Fibroblast of skin of back (primary cell): ENCODE results near the gene TRMT61A.

Experiments used
- DNase-seq: peaks from one replicate; pipeline ENCODE4 v3.0.0-alpha.2; 2013

TRMT61A gene

DNA sequence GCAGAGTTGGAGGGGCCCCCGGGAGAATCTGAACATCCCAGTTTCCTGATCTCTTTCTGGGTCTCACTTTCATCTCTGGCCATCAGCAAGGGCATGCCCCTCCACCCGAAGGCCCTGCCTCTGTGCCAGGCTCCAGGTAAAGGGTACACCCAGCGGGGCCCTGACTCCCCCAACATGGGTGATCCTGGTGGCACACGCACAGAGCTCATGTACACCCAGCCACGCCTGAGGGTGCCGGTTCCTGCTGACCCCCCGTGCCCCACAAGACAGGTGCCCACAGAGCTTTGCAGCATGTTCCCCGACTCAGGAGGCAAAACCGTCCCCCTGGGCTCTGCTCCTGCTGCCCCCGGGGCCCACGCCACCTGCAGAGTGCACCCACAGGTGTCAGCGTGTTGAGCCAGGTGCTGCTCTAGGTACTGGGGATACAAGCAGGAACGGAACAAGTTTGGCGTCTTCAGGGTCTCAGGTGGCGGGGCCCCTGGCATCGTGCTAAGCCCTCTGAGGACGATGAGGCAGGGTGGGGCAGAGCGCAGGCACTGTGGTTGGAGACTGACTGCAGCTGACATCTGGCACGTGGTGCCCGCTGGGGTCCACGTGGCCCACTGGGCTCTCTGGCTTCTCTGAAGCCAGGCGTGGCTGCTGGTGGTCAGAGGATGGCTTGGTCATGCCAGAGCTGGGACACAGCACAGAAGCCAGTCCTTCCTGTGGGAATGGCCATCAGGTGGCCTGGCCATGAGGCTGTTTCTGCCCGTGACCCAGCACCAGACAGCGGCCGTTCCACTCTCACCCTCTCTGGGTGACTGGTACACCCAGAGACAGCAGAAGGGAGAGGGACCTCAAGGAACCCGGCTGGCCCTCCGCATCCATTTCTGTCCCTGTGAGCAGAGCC, 19.7 kb downstream of the TRMT61A start:
- no peak for DNase-seq

DNA sequence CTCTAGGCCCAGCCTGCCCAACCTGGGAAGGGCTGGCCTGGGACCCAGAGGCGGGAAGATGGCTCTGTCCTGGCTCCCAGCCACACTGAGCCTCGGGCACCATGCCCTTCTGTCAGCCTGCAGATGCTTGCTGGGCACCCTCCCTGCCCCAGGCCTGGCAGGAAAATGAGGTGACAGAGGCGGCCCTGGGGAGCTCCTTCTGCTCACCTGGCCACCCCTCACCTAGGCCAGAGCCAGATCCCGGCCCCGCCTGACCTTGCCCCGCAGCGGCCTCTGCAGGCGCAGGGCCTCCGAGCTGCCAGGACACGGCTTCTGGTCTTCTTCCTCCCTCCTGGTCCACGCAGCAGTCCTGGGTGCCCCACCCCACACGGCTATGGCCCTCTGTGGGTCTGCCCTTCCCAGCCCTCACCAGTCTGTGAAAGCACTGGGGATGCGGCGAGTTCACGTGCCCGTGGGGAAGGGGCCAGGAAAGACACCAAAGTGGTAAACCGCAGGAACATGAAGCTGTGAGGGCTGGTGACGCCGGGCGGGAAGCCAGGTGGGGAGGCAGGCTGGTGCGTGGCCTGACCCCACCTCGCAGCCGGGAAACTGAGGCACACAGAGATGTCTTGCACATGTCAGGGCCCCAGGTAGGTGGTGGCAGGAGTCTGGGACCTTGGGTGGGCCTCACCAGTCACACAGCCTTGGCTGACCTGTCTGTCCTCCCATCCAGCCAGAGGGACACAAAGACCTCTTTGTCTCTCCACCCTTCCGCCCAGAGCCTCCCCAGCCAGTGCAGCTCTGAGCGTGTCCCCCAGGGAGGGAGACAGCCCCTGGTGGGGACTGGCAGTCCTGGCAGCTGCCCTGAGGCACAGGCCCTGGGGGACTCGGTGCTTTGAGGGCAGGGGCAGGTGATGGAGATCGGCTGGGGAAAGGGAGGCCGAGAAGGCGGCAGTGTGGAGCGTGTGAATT, 20.6 kb downstream of the TRMT61A start:
- no peak for DNase-seq

DNA sequence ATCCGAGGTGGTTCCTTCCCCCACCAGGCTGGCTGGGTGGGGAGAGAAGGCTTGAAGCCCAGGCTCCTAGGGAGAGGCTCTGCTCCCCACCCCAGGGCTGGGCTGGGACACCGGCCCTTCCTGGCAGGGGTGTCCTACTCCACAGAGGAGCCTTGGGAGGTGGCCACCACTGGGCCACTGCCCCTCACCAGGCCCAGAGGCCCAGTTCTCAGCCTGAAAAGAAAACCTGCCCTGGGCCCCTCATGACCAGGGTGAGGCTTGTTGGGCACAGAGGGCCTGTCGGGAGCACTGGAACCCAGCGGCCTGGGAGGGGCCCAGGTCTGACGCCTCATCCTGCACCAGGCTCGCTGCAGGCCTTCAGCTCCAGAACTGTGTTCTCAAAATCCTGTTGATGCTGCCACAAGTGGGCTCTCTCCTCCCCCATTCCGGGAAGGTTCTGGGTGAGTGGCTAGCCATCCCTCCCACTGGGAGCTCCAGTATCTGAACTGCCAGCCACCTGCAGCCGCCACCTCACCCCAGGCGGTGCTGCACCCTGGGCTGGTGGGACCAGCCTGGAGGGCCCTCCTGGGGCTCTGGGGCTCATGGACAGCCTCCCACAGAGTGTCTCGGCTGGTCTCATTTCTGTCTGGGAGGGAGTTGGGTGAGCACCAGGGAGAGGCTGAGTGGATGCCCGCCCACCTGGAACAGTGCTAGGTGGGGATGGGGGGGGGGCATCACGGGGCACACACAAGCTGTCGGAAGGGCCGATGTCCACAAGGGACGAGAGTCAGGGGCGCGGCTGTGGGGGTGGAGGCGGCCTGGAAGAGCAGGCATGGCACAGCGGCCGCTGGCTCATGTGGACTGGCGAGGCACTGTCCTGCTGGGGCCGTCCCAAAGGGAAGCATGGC, 21.7 kb downstream of the TRMT61A start:
- DNase-seq: no peak

DNA sequence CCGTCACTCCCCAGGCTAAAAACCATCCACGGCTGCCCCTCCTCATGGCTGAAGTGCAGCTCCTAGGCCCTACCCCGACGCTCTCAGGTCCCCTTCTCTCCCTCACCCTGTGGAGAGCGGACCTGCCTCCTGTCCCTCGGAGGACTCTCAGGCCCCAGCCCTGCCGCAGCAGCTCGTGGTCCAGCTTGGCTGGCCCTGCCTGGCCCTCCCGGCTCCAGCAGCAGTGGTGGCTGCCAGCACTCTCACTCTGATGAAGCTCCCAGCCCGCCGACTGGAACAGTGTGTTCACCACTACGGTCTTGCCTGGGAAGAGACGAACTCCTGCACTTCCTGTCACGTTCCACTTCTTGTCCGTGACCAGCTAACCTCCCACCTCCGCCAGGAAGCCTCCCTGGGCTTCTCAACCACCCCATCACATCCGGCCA, 22.4 kb downstream of the TRMT61A start:
- DNase-seq: no peak

DNA sequence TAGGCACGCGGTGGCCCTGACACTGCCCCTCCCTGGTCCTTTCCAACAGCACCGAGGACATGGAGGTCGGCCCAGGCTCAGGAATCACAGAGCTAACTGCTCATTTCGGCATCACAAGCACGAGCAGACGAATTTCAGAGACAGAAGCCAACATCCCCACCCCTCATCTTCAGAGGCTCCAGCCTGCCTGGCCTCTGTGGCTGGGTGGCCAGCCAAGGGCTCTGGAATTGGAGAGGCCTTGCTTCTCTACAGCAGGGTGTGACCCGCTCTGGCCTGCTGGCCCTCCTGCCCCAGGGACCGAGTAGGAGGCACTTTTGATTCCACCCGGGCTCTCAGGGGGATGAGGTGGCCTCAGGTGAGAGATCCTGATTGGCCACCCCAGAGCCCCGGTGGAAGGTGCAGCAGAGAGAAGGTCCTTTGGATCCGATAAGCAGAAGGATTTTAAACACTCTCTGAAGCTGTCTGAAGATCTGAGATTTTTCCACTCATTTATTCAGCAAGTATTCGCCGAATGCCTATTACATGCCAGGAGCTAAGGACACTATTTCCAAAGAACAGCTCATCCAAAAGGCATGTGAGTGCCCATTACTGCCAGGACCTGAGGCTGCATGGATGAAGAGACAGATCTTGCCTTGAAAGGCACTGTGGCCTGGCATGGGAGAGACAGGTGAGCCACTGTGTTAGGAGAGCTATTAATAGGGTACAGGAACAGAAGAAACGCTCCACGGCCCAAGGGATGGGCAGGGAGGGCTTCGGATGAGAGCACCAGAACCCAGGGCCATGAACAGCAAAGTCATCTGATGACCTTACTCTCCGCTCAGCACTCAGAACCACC, 23.2 kb downstream of the TRMT61A start:
- peak; percentile 62 for DNase-seq

DNA sequence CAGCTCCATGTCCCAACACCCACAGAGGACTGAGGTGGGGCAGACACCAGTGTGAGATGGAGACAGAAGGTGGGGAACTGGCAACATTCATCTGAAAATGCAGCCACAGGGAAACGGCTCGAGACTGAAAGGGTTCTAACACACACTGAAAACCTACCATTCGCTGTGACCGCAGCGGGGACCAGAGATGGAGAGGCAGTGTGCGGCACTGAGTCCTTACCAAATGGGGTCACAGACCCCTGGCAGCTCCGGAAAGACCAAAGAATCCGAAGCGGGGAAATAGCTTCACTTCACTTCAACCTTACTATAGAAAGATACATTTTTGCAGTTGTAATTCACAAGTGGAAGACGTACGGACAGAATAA, 23.8 kb downstream of the TRMT61A start:
- no peak for DNase-seq

DNA sequence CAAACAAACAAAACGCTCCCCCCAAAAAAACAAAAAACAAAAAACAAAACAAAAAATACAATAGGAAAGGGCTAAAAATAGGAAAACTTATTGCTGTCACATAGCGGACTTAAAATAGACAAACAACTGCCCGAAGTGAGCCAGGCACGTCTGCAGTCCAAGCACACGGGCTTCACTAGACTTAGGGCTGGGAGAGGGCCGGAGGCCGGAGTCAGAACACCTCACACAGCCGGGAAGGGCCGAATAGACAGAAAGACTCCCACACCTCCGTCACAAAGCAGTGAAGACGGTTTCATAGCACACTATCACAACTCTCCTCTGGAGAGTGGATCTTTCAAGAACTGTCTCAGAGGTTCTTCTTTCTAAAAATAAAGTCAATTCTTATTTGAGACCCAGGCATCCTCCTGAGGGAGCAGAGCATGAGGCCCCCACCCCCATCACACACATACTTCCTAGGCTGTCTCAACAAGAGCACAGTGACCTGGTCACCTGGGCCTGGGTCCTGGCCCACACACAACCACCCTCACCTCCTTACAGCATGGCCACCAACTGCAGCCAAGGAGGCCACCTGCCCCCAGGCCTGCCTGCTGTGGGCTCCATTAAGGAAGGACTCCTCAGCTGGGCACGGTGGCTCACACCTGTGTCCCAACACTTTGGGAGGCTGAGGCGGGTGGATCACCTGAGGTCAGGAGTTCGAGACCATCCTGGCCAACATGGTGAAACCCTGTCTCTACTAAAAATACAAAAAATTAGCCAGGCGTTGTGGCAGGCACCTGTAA, 26.8 kb downstream of the TRMT61A start:
- no peak for DNase-seq

DNA sequence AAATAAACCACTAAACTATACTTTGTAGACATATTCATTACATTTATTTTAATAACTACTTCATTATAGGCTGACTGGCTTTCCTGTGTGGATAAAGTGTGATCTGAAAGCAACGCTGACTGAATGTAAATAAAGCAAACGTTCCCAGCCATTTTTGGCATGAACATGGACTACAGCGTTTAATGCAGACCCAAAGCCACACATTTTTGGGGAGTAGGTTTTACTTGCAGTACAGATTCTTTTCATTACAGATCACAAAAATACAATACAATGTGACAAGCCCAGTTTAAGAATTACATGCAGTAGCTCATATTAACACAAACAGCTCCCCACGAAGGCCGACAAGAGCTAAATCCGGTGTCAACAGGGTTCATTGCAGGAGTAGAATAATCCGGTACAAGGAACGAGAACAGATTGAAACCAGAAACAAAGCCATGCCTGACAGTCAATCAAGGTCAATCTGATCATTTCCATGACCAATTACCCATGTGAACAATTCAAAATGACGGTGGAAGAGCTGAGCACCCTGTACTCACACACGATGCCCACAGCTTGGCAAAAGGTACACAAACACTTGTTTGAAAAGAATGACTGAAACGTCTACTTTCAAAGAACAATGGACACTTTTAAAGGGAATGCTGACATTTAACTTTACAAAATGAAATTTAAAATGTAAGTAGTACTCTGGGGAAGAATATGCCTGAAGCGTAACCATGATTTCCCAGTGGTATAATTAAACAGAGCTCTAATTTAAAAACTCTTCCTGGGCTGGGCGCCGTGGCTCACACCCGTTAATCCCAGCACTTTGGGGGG, 28.2 kb downstream of the TRMT61A start:
- DNase-seq: no peak

DNA sequence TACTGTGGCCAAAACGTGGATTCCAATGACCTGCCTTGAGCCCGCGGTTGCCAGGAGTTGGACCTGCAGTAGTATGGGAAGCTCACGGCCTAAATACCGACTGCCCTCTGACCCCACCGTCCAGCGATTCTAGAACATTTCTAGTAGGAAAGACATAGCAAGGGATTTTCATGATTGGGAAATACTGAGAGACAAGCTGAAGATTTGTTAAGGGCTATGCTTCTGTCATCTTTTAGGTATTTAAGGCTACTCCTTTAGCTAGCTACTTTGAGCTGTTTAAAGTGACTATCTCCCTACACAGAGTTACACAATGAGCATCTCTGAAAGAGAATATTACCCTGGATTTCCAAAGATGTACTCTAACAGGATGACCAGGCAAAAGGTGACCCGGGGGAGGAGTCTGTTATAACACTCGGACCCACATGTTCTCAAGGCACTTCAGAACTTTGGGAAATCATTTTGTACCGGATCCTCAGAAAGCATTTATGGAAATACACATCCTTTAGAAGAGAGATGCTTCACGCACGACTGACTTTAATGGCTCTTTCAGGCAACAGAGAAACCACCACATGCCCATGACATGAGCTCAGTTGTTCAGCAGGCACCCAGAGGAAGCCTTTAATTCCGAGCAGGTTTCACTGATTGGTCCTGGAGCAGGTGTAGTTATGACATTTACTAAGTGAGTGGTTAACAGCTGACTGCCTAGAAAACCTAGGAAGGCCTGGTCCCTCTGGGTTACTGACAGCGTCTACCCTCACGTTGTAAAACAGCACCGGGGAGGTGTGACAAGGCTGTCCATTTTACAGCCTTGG, 29.3 kb downstream of the TRMT61A start:
- no peak for DNase-seq

DNA sequence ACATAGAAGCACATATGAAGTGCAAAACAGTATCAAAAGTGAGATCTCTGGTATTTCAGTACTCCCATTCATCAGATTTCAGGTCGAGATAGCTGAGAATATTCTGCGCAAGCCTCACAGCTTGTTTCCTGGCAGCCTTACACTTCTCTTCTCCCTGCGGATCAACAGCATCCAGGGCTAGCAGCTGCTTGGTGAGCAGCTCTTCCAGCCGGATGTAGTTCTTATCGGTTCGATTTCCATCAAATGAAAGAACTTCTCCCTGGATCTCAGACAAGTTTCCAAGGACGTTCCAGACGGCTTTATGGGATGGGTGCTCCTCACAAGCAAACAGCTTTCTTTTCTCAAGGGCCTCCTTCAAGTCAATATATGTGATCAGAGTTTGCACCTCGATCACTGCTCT, 30.8 kb downstream of the TRMT61A start:
- no peak for DNase-seq

DNA sequence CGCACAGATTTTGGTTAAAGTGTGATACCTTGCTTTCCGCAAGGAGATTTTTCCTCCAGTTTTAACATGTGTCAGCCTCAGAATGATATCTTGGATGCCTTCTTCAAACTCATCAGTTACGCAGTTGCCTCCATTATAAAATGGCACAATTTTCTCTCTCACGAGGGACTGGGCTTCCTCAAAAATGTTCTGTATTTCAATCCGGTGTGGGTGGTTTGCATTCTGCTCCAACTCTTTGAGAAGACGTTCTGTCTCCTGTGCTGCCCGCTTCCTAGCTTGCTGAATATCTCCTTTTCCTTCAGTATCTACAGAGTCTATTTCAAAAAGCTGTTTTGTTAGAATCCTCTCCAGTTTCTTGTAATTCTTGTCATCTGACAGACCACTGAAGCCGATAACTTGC, 31.7 kb downstream of the TRMT61A start:
- no peak for DNase-seq

DNA sequence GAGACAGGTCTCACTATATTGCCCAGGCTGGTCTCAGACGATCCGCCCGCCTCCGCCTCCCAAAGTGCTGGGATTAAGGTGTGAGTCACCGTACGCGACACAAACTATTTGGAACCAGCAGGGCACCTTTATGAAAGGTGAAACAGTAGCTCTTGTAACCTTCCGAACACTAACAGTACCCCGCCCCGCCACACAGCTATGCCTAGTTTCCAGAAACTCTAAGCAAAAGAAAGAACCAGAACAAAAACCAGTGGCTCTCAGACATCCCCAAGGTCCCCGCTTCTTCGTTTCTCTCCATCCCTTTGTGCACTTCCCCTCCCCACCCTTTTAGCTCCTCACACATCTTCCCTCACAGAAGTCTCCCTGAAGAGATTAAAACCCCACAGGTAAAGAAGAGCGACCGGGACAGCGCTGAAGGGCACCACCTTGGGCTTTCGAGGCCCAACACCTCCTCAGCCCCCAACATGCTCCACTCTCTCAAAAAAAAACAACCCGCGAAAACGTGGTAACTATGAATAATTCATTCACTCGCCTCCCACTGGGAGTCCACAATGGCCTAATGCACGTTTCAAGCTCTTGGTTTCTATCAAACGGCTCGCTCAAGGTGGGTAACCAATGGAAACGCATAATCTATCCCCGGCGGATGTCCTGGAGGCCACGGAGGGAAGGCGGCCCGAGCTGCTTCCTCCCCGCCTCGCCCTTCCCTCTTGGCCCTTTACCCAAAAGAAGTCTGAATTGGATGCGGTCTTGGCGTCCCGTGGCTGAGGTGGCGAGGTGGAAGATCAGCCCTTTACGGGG, 32.6 kb downstream of the TRMT61A start:
- peak; percentile 45 for DNase-seq

DNA sequence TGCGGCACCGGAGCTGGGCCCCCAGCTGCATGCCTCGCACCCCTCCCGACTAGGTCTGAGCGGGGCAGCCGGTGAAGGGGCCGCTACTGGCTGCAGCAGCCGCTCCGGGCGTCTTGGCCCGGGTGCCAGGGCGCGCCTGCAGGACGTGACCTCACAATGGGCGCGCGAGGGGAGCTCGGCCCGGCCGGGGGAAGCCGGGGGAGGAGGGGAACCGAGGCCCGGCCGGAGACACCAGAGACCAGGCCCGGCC, 33.1 kb downstream of the TRMT61A start:
- DNase-seq: peak; percentile 58

DNA sequence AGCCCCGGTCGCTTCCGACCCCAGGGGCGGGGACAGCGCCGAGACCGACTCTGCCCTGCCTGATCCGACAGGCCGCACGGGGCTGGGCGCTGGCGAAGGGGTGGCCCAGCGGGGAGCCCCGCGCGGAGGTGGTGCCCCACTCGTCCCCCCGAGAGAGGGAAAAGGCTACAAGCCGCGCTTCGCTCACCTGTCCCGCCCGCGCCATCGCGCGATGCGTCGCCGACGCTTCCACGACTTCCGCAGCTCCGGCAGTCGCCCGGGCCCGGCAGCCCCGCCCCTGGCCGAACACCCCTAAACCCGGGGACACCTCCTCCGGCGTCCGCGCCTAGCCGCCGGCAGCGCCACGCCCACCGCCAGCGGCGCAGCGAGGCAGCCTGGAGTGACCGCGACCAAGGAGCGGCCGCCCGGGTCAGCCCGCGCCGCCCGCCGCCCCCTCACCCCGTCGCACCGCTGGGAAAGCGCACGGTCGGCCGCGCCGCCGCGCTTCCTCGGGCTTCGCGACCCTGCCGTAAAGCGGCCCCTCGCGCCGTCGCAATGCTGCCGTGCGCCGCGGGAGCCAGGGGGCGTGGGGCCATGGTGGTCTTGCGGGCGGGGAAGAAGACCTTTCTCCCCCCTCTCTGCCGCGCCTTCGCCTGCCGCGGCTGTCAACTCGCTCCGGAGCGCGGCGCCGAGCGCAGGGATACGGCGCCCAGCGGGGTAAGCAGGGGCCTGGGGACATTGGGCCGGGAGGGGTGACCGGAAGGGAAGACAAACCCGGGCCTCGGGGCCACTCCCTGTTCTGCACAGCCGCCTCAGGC, 33.6 kb downstream of the TRMT61A start, which contains the start of the genes BAG5 and COA8:
Gene BAG5 (minus strand): TSS at position 229 of the 797 bp plus-strand sequence. CDS start 1,493 bp downstream, outside the sequence.
Gene COA8 (plus strand): TSS at position 532 of the 797 bp plus-strand sequence. CDS start 42 bp downstream, at position 574.
- peak; percentile 86 for DNase-seq

DNA sequence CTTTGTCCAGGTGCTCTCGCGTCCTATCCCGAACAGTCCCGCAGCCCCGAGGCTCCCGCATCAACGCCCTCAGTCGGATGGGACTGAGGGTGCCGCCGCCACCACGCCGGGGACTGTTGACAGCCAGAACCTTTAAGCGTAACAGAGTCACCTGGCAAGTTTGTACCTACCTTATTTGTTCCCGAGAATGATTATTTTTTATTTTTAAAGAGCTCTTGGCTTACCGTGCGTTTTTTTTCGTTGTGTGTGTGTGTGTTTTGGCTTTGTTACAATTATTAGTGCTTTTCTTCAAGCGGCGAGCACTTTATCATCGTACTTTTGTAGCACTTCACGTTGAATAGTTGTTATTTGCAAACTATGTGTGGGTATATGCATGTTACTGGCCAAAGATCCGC, 34.2 kb downstream of the TRMT61A start:
- DNase-seq: no peak

DNA sequence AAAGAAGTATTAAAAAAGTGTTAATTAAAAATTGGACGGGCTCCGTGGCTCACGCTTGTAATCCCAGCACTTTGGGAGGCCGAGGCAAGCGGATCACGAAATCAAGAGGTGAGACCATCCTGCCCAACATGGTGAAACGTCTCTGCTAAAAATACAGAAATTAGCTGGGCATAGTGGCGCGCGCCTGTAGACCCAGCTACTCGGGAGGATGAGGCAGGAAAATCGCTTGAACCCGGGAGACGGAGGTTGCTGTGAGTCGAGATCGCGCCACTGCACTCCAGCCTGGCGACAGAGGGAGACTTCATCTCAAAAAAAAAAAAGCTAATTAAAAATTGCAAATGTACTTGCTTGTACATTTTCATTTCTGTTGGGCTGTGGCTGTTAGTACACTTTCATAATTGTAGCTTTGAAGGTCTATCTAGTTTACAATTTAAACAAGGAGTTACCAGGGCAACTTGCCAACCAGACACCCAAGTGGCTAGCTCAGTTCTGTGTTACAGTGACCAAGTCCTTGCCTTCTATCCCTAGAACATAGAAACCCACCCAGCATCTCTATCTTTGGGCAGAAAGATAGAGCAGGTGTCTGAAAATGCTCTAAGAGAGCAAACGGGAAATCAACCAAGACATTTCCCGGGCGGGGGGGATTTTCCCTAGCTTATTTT, 35.0 kb downstream of the TRMT61A start:
- DNase-seq: no peak

DNA sequence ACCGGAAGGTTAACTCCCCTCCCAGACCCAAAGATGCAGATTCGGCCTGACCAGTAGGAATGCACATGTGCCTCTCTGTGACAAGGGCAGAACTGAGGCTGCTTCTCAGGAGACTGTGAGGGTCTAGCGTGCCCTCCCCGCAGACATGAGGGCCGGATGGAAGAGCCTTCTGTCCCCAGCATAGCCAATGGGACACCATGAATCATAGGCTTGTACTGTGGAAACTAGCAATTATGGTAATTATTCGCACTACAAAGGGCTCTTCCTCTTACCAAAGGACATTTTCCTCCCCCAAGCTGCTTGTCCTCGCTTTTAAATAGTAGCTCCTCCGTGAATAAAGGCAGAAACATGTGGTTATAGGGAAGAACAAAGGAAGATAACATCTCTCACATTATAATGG, 40.0 kb downstream of the TRMT61A start:
- no peak for DNase-seq
